Measurements from ENCODE around the gene PIP5K1B.
A peak's percentile ranks its signal among the peaks of the same experiment; 100 is the strongest.

PIP5K1B gene

DNA sequence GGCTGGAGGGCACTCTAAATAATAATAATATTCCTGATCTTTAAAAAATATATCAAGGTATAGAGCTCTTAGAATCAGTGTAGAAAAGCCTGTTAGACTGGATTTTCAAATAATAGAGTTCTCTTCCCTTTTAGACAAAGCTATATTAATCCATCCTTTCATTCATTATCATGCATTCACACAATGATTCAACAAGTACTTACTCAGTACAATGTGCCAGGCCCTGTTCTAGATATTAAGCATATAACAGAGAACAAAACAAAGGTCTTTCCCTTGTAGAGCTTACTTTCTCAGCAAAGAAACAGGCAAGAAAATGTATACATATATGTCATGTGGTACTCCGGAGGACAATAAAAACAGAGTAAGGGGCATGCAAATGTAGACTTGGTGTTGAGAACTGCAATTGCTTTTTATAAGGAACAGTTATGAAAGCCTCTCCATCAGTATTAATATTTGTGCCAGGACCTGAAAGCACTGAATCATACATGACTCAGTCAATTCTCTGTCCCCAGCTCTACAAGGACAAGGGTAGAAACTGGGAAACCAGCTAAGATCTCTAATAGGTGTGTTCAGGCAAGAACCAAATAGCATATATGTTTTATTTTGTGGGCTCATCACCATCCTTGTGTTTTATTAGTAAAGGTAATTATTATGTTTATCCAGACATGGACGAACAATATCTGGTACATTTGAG is 72.2 kb downstream of the PIP5K1B start:
- no peak for DNase-seq

DNA sequence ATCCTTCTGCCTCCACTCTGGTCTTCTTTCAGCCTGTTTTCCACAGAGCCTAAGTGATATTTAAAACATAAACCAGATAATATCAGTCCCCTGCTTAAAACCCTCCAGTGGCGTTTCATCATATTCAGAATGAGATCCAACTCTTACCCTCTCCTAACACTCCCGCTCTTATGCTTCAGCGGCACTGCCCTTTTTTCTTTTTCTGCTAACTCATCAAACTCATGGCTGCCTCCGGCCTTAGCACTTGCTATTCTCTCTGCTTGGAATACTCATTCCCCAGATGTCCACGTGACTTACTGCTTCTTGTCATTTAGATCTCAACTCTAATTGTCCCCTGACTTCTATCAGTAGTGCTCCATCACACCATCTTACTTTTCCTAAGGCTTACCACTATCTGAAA is 73.6 kb downstream of the PIP5K1B start:
- no peak for DNase-seq

DNA sequence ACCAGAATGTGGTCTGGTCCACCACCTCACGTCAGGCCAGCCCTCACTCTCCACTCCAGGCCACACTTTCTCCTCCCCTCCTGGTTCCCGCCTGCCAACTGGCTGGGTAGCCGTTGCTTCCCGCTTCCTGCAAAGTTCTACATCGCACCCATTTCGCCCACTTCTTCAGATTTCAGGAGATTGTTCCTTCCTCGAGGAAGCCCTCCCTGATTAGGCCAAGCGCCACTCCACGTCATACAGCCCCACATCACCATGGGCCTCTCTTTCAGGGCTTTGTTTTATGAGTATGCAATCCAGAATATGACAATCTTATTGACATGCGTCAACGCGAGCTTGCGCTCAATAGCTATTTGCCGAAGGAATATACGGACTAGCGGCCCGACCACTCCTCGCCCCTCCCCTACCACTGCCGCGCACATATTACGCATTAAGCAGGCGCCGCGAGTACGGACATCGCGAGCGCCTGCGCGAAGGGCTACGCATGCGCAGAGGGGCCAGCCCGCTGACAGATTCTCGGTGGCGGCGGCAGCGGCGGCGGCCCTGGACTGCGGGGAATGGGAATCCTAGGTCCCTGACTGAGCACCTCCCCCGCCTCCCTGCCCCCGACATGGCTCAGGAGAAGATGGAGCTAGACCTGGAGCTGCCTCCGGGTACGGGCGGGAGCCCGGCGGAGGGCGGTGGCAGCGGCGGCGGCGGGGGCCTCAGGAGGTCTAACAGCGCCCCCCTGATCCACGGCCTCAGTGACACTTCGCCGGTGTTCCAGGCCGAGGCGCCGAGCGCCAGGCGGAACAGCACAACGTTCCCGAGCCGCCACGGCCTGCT is 74.7 kb downstream of the PIP5K1B start:
- peak; percentile 87 to 95 (median 92) for DNase-seq

DNA sequence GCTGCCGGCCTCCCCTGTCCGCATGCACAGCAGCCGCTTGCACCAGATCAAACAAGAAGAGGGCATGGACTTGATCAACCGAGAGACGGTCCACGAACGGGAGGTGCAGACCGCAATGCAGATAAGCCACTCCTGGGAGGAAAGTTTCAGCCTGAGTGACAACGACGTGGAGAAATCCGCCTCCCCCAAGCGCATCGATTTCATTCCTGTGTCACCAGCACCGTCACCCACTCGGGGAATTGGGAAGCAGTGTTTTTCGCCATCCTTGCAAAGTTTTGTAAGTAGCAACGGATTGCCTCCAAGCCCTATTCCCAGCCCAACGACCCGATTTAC is 75.3 kb downstream of the PIP5K1B start:
- no peak for DNase-seq

DNA sequence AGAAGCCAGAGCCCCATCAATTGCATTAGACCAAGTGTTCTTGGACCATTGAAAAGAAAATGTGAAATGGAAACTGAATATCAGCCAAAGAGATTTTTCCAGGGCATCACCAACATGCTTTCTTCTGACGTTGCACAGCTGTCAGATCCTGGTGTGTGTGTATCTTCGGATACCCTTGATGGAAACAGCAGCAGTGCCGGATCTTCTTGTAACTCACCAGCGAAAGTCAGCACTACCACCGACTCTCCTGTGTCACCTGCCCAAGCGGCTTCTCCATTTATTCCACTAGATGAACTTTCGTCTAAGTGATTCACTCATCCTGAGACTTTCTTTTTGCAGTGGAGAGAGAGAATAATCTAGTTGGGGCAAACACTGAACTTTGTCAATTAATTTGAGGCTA is 75.7 kb downstream of the PIP5K1B start:
- DNase-seq: peak in 2 of 5 donors; percentile 6 to 8

DNA sequence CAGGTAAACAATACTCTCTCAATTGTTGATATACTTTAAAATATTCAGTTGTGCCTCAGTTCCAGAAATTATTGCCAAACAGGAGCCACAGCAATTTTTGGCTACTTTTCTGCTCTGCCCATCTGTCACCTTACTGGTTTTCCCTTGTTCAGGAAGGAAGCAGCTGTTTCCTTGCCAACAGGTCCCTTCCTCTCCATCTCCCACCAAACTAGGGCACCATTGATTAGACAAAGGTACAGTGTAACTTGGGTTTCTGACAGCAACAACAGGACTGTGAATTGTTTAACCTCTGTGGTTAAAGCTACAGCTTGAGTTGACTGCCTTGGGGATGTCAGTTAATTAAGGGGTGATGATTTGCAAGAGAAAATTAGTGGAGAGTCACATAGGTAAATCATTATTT is 76.9 kb downstream of the PIP5K1B start:
- no peak for DNase-seq

DNA sequence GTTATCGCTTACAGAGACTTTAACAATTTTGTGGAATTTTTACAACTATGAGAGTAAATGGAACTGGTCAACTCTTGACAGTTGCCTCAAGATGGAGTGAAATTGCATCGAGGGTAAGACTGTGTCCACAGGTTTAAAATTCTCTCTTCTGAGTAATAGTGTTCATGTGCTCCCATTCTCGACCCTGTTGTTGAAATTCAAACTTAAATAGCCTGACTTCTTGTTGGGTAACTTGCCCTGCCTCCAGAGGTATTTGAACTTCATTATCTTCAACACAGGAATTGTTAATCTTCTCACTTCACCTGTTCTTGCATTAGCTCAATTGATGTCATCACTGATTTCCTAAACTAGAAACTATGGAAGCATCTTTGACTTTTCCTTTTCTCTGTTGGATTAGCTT is 77.5 kb downstream of the PIP5K1B start:
- DNase-seq: no peak

DNA sequence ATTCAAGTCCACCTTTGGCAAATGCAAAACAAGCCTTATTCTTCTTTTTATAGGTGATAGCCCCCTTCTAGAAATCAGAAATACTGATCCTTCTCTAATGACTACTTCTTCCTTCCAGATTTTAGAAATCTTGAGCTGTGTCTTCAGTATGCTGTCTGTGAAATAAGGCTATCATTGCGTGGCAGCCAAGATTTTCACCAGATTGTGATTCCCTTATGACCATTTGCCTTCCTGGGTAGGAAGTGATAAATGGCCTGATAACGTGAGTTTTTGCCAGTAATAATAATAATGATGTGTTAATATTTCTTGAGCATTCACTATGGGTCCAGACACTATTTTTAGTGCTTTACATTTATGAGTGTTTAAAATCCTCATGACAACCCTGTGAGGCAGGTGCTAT is 80.9 kb downstream of the PIP5K1B start:
- no peak for DNase-seq

DNA sequence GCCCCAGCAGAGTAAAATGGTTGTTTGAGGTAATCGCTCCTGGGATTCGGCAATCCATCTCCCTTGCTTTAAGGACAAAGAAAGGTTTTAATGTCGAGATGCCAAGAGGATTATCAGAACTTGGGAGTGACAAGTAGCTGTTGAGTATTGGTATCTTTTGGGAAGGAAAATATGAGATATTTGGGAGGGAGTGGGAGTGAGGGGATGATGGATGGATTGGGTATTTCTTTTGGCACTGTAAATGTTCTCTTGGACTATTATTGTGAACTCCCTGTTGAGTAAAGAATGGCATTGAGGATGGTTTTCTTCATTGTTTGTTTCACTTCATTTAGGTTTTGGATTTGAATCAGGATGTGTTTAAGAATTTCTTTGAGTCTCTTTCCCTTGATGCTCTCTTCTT is 86.1 kb downstream of the PIP5K1B start:
- no peak for DNase-seq

DNA sequence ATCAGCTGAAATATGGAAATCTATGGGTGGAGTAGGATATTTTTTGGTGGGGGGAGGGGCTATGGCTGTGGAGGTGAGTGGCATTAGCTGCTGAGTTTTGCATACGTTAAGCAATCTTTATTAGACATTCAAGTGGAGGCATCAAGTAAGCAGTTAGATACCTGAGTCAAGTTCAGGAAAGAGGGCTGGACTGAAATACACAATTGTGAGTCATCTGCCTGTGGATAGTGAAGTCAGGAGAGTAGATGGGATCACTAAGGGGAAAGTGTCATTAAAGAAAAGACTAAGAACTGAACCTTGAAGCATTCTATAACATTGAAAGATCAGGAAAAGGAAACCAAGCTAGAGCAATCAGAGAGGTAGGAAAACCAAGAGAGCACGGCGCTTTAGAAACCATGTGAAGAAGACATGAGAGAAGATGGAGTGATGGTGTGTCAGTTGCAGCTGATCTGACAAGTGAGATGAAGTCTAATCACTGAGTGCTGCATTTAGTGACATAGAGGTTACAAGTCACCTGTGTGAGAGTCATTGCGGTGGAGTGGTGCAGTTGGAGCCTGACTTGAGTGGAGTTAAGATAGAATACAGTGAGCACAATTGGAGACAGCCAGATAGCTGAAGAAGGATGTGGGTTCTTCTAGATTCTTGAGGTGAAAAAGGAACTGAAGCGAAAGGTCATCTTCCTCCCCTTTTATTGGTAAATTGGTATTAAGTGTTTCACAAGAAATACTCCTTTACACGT is 88.7 kb downstream of the PIP5K1B start:
- no peak for DNase-seq

DNA sequence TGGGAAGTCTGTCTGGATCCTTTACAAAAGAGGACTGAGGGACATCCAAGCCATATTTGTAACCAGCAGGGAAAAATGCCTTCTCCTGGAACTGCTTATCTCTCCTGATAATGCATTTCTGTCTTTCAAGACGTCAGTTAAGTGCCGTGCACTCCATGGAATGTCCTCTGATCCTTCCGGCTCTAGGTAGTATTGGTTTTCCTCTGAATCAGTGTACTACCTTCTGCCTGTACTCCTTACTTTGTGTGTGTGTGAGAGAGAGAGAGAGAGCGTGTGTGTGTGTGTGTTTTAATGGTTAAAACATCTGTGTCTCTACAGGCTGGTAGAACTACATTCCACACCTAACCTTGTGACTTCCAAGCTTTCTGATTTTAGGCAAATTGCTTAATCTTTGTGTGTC is 89.9 kb downstream of the PIP5K1B start:
- no peak for DNase-seq

DNA sequence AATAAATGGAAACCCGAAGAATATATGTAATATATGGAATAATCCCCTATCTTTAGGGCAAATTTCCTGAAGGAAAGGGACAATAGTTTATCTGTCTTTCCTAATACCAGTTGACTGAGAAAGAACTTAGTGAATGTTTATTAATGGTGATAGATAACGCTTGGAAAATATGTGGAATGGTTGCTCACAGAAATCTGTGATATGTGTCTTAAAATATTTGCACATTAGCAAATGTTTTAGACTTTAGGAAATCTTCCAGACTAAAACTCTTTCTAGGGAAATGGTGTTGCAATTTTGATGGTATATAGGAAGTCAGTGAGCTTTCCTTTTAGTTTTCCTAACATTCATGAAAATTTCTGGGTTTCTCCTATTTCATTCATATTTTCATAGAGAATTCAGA is 90.4 kb downstream of the PIP5K1B start:
- no peak for DNase-seq

DNA sequence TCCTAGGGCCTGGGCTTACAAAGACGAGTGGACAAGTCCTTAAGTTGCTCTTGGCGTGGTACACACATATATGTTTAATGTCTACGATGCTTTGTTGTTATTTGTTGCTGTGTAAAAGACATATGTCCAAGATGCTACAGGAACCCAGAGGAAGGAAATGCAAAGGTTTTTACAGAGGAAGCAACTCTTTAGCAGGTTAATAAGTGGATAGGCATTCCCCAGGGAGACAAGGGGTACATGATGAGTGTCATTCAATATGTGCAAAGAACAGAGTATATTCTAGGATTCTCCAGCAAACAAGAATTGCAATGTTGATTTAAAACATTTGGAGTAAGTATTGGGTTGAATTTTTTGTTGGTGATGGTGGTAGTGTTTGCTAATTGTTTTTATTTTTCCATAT is 92.1 kb downstream of the PIP5K1B start:
- DNase-seq: no peak

DNA sequence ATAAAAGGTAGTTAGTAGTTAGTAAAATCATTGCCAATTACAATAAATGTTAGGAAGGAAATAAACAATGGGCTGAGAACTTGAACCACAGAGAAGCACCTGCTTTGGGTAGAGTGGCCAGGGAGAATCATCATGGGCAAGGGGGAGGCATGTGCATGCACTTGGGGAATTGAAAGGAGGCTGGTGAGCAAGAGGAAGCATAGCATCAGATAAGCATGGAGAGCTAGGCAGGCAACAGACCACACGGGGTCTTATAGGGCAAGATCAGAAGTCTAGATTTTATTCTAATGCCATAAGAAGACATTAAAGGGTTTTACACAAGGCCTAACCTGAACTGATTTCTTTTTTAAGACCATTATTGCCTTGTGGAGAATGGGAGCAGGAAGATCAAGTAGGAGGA is 93.4 kb downstream of the PIP5K1B start:
- DNase-seq: no peak

DNA sequence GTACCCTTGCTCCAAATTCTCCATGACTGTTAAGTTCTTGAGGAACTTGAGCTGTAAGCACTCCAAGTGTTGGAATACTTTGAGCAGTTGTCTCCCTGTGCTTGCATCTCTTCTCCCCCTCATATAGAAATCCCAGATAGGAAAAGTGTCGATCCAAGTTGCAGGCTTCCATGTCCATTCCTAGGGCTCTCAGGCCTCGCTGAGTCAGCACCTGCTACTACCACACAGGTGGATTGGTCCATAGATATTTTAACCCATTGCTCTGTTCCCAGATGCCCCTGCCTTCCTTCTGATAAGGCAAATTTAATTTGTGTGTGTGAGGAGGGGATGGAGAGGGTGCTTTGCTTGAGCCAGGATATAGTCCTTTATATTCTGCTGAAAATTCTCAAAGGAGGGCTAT is 95.8 kb downstream of the PIP5K1B start:
- no peak for DNase-seq

DNA sequence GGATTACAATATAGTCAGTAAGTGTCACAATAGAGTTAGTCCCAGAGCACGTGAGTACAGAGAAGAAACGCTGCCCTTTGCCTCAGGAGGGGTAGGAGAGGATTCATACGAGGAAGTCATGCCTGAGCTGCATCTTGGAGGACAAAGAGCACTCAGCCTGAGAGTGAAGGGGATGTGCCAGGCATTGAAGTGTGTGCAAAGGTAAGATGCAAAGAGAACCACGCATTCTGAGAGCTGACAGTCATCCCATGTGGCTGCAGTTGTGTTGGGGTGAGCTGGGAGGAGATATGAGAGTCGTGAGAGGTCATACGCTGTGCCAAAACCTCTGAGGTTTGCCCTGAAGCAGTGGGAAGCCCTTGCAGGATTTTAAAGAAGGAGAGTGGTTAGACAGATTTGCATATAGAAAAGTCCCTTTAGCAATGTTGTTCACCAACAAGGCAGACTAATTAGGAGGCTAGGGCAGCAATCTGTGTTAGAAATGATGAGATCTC is 97.5 kb downstream of the PIP5K1B start:
- peak in 1 of 5 donors; percentile 36 for DNase-seq

DNA sequence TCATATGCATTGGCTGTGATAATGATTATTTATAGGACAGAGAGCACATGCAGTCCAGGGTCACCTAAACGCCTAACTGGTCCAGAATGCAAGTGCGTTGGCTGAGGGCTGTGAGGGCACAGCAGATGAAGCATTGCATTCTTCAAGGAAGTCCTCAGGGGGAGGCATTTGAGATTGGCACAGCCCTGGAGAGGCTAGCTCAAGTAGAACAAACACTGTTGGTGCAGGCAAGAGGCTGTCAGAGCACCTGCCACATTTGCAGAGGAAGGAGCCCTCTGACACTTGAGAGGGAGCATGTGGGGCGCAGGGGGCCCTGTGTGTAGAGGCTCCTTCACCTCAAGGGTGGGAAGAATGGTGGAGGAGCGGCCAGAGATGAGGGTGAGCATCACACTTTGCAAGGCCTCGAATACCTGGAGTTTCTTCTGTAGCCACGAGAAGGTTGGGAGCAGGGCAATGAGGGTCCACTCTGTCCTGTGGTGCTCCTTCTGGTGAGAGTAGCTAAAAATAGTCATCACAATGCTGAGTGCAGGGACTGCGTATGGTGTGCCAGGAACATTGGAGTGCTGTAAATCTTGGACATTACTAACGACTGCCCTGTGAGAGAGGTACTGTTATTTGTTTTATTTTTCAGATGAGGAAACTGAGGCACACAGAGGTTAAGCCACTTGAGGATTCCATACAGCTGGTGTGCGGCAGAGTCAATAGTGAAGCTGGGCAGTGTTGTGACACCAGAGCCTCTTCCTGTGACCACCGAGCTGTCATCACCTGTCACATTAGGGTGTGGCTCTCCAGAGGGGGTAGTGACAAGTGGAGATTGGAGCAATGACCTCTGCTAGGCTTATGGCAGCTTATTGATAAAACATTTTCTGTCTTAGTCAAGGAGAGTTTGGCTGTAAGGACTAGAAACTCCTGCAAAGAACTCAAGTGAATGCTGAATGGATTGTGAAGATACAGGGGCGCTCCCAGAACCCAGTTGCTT is 100.2 kb downstream of the PIP5K1B start:
- no peak for DNase-seq

DNA sequence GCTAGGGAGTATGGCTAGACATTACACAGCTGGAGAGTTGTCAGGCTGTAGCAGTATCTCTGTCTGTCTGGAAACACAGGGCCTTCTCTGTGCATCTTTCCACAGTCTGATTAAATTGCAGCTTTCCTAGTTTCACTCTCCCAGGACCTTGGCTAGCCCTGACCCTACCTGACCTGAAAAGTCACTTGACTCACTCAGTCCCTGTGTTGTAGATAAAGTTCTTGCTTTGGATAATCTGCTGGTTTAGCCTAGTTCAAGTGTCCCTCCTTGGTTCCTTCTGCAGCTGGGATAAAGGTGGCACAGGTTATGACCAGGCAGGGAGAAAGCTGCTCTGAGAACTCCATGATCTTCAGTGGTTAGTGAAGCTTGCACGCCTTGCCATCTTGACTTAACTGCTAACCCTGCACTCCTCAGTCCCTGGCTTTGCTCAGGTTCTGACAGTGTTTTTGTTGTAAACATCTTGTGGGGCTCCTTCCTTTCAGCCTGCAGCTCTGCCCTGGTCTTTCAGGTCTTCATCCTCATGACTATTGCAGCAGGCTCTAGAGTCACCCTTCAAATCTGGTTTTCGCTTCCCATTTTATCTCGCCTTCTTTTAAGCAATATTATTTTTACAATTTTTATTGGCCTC is 101.0 kb downstream of the PIP5K1B start:
- no peak for DNase-seq

DNA sequence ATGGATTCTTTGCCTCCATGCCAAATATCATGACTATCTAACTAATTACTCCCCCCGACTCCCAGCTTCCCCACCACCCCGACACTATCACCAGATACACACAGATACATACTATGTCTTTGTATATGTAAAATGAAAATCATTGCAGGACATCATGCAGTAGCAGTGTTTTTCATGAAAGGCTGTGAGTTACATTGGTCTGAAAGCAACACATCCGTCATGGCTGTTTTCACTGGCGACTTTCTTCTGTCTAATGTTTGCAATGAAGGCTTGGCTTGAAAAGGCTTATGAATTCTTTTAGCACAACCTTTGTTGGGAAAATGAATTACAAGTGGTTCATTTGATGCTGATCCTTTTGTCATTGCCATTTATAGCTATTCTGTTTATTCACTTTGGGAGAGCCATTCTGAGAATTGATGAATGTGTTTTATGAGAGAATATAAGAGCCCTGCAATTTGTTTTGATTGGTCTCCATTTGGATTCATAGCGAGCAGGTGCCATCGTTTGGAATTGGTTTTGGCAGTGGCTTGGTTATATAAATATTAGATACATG is 103.4 kb downstream of the PIP5K1B start:
- no peak for DNase-seq

DNA sequence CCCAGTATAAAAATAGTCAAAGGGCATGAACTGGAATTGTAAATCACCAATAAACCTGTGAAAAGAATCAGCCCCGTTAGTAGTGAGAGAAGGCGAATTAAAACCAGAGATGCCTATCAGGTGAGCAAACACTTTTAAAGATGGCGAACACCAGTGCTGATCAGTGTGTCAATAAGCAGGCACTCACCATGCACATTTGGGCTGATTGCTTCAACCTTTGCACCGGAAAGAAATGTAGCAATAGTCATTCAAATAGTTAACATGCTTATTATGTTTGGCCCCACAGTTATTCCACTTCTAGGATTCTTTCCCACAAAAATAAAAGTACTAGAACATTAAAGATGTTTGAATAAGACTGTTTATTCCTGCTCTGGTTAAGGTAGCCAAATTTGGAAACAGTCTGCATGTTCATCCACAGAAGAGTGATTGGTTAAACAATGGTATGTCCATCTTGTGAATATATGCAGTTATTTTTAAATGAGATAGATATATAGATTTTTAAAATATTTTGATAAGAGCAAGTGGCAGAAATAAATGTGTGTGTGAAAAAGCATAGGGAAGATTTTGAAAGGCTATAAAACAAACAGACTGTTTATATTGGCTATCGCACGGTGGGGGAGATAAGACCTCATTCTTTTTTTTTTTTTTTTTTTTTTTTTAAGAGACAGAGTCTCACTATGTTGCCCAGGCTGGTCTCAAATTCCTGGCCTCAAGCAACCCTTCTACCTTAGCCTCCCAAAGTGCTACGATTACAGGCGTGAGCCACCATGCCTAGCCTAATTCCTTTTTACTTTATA is 112.2 kb downstream of the PIP5K1B start:
- DNase-seq: no peak

DNA sequence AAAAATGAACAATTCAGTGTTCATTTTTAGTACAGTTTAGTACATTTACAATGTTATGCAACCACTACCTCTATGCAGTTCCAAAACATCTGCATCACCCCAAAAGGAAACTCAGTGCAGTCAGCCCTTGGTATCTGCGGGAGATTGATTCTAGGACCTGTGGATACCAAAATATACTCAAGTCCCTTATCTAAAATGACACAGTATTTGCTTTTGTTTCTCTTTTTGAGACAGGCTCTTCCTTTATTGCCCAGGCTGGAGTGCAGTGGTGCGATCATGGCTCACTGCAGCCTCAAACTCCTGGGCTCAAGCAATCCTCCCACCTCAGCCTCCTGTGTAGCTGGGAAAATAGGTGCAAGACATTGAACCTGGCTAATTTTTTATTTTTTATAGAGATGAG is 114.0 kb downstream of the PIP5K1B start:
- DNase-seq: no peak

All from T-helper 1 cell (primary cell).